ENCODE measurements around the gene CLDN12.

DNA sequence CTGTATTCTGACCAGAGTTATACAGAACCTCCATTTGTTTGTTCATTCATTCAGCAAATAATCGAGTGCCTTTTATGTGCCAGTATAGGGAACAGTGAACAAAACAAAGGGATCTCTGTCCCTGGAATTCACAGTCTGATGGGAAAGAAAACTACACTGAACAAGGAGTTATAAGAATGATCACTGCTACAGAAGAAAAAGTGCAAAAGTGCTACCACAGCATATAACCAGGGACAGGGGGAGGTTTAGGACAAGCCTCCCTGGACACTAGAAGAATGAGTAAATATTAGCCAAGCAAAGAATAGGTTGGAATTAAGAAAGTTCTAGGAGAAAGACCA, 4.2 kb downstream of the CLDN12 start:
- TF ChIP-seq, protein P1, sequence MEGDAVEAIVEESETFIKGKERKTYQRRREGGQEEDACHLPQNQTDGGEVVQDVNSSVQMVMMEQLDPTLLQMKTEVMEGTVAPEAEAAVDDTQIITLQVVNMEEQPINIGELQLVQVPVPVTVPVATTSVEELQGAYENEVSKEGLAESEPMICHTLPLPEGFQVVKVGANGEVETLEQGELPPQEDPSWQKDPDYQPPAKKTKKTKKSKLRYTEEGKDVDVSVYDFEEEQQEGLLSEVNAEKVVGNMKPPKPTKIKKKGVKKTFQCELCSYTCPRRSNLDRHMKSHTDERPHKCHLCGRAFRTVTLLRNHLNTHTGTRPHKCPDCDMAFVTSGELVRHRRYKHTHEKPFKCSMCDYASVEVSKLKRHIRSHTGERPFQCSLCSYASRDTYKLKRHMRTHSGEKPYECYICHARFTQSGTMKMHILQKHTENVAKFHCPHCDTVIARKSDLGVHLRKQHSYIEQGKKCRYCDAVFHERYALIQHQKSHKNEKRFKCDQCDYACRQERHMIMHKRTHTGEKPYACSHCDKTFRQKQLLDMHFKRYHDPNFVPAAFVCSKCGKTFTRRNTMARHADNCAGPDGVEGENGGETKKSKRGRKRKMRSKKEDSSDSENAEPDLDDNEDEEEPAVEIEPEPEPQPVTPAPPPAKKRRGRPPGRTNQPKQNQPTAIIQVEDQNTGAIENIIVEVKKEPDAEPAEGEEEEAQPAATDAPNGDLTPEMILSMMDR (conservative IDR thresholded peaks at IDR 0.05; ENCODE audit: low read length): no peak
- no peak for TF ChIP-seq EZH2phosphoT487 (IDR thresholded peaks at IDR 0.05; ENCODE audit: borderline replicate concordance)

All from Loucy (cell line).